Stimulated activated CD4-positive, alpha-beta T cell treated with anti-CD3 and anti-CD28 coated beads, Interleukin-4, amount 100 ng/mL, for 1 hour (primary cell): ENCODE data around the gene WDR48.
"Not testable (repeated sequence)": the region's sequence is repeated elsewhere in the genome, so short reads cannot be mapped to it uniquely, and the experiment has no call there.

Experiments used
- DNase-seq: peaks from one replicate; pipeline ENCODE4 v3.0.0-alpha.2; 2020

Gene WDR48

DNA sequence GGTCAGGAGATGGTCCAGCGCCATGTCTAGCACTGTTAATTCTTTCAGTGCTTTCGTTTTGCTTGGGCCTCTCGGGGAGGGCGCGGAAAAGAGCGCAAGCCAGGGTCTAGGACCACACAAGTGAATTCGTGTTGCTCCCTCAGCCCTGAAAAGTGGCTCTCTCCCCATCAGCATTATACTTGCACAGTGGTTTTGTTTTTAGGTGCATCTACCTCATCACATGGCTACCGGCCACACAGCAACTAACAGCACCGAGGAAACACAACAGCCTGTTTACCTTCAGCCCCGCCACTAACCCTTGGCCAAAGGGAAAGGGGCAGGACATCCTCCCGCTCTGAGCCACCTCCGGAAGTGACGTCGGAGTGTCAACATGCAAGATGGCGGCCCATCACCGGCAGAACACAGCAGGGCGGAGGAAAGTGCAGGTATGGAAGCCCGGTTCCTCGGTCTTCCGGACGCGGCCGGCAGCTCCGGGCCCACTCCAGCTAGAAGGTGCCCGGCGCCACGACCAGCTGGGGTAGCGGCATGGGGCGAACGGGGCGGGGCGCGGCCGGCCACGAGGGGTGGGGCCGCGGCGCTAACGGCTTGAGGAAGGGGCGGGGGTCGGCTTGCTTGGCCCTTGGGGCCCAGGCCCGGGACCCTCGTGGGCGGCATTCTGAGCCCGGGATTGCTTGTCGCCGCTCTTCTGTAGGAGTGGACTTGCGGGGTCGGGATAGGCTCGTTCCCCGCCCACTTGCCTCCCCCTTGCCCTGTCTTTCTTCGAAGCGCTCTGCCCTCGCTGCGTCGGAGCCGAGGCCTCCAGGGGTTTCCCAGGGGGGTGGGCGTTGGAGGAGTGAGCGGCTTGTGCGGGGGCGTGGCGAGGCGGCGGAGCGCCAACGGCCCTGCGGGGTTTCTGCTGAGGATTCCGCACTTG is at the start of gene WDR48, which contains the start of gene SCN11A:
Gene WDR48 (plus strand): TSS at position 368 of the 913 bp plus-strand sequence. CDS start 10 bp downstream, at position 378.
Gene SCN11A (minus strand): TSS at position 296 of the 913 bp plus-strand sequence. CDS start 101,582 bp downstream, outside the sequence.
- DNase-seq, result peak; percentile 90

DNA sequence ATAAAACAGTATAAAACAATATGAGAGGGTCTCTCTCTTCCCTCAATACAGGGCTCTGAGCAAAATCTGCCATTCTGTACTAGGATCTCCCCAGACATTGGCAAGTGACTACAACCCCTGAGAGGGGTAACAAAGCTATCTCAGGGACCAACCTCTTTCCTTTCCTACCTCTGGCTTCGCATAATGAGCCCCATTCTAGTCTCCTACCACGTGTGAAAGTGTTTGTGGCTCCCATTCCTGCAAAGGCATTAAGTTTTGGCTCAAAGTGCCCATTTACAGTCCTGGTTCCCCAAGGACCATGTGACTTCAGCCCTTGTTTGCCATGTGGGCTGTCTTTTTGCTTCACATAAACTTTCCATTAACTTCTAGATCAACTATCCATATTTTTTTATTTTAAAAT is 46.5 kb upstream of the WDR48 start:
- no peak for DNase-seq

DNA sequence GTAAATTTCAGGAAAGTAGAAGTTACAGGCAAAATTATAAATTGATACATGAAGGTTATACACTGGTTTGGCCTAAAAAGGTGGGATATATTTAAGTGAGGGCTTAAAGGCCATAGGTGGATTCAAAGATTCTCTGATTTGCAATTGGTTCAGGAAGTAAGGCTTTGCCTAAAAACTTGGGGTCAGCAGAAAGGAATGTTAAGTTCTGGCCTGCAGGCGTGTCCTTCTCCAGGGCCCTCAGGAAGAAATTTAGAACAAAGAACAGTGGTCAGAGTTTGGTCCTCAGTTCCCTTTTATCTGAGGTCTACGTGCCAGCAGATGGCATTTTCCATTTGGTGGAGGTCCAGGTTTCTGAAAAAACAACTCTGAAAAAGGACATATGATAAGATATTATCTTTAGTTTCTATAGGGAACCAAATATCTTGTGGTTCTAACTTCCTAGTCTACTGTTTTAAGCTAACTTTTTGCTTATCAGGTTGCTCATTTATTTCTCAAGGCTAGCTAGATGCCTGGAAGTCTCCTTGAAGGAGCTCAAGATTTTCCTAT is 40.6 kb upstream of the WDR48 start:
- DNase-seq, result no peak

DNA sequence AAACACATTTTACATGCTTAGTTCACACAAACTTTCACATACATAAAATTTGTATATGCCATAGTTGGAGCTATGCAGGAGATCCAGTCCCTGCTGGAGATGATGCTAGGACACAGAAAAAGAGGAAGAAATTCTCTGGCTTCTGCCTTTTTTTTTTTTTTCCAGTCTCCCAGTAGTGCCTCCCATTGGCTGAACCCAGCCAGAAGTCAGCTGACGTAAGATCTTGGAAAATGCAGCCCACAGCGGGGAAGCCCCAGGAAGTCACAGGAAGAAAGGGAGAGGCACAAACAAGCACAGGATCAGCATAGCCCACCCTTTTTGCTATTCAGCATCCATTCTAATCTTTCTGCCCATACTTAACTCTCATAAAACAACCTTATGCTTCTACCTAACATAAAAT is 38.5 kb upstream of the WDR48 start:
- no peak for DNase-seq

DNA sequence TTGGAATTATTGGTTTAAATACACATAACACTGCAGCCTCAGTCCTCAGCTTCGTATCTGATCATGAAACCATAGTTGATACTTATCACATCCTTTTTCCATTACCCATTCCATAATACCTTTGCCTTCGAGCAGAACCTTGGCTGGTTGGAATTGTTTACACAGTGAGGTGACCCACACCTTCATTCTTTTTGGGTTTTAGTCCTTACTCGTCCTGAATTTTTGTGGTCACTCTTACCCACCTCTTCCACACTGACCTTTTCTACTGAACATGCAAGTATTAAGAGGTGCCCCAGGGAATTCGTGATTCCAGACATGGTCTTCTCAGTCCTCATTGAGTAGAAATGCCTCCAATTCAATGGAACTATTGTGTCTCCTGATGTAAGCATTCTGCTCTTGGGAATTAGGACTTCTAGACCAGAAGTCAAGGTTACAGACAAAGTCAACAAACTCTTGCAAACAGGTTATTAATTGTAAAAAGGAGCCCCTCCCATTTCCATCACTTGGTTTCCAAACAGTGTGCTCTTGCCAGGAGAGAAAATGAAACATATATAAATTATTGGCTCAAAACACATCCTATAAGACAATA is 37.8 kb upstream of the WDR48 start:
- DNase-seq, result no peak

DNA sequence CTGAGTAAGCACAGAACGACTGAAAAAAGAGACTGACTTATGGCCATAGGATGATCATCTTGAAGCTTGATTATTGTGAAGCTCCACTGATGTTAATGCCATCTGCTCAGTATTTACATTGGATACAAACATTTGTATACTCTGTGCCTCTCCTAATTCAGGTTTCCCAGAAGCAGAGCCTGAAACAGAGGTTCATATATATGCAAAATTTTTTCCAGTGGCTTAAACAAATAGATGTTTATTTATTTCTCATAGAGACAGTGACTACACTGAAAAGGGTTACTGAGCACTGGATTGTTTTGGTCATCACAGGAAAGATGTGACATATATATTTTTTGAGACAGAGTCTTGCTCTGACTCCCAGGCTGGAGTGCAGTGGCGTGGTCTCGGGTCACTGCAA is 36.4 kb upstream of the WDR48 start:
- no peak for DNase-seq

DNA sequence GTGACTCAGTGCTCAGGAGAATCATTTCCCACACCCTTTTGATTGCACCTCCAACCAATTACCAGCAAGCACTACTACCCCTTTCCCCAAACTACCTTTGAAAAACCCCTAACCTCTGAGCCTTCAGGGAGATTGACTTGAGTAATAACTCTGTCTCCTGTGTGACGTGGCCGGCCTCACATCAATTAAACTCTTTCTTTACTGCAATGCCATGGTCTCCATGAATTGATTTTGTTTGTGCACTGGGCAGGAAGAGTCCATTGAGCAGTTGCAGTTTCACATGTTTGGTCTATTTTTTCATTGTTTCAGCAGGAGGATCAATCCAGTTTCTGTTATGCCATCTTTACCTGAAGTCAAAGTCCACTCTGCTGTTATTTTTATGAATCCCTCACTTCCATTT is 32.5 kb upstream of the WDR48 start:
- DNase-seq, result no peak

DNA sequence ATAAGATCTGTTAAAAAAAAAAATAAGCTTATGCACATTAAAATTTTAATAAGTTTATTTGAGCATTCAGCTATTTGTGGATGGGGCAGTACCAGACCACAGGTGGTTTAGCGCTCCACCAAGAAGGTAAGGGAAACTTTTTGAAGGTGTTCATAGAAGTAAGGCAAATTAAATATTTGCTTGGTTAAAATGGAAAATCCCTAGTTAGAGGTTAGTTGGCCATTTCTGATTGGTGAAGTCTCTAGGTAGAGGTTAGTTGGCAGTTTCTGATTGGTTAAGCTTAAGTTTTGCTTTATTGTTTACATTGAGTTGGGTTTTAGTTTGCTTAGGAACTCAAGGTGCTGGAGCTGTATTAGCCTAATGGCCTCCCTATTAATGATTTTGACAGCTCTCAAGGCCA is 30.8 kb upstream of the WDR48 start:
- no peak for DNase-seq

DNA sequence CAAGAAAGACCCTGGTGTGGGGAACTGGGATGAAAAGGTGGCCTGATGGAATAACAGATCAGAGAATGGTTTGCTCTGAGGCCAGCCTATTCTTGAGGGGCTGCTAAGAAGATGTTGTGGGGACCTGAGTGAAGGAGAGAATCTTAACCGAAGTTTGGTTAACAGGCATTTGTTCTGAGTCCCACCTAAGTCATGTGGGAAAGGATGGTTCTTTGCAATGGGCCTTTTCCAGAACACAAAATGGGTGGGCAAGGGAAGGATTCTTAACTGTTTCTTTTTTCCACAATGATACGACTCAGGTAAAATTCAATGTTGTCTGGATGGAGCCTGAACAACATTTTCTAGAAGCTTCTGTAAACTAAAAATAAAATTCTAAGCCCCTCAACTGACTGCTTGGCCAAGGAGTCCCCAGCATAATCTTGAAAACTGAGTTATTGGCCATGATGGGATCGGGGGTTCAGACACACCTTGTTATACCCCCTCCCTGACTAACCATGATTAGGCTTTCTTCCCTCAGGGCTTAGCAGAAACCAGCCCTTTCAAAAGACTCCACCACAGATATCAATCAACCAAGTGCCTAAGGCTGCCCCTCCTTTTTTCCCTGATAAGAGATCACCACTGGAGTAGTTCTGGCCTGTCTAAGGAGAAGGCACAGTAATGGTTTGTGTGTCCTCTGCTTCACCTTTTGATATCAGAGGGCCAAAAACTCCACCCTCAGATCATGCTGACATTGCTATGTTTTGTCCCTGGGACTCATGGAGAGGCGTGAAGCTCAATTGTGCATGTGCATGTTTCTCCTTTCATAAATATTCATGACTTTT is 30.1 kb upstream of the WDR48 start:
- DNase-seq, result no peak

DNA sequence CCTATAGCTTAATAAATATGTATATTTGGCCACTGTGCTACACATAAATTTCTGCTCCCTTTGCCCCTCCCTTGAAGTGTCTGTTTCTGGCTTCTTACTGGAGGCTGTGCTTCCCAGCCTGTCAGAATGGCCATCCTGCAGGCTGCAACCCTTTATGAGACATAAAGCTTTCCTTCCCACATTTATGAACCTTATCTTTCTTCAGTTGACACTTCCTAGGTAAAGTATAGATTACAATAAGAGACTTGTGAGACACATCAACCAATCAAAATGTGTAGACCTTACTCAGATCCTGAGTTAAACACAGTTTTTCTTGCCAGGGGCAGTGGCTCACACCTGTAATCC is 29.6 kb upstream of the WDR48 start:
- no peak for DNase-seq

DNA sequence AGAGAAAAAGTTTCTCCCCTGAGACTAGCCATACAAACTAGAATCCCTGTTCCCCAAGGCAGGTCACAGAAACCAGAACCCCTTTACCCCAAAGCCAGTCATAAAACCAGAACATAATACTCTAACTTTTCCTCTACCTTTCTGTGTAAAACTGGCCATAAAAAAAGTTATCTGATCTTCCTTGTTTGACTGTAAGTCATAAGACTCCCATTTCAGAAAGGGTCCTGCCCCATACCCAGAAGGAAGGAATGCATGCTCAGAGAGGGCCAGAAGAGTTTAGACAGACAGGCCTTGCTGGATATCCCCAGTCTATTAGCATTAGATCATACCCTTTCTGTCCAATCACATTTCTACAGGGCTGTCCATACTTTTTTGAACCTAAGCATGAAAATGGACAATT is 27.3 kb upstream of the WDR48 start:
- no peak for DNase-seq

DNA sequence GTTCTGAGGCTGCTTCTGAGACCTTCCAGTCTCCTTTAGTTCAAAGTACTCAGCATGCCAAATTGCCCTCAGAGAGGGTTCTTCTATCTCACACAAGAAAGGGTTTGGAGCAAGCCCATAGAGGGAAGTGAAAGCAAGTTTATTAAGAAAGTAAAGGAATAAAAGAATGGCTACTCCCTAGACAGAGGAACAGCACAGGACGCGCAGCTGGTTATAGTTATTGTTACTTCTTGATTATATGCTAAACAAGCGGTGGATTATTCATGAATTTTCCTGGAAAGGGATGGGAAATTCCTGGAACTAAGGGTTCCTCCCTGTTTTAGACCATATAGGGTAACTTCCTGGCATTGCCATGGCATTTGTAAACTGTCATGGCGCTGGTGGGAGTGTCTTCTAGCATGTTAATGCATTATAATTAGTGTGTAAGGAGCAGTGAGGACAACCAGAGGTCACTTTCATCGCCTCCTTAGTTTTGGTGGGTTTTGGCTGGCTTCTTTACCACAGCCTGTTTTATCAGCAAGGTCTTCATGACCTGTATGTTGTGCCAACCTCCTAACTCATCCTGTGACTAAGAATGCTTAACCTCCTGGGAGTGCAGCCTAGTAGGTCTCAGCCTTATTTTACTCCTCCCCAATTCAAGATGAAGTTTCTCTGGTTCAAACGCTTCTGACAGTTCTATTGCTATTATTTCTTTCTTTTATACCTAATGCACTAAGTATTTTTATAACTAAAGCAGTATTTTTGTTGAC is 26.4 kb upstream of the WDR48 start:
- DNase-seq, result no peak

DNA sequence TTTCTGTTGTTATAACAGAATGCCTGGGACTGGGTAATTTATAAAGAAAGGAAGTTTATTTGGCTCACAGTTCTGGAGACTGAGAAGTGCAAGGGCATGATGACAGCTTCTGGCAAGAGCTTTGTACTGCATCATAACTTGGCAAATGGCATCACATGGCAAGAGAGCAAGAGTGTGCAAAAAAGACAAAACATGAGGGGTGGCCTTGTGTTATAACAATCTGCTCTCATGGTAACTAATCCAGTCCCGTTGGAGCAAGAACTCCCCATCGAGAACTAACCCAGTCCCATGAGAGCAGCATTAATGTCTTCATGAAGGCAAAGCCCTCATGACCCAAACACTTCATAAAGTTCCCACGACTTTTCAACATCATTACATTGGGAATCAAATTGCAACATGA is 23.3 kb upstream of the WDR48 start:
- DNase-seq, result no peak

DNA sequence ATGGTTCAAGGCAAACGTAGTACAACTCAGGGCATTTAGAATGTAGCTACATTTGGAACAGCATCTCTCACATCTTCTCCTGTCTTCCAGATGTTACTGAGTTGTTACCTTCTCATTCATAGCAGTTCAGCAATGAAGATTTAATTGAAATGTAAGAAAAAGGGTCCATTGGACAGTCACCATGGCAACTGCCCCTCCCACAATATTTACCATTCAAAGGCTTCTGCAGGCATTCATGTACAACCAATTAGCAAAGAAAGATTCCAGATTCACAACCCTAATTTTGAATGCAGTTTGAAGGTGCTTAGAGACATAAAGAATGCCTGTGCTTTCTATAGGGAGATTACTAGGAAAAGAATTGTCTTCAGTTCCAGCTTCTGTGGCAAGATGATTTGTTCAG is 22.3 kb upstream of the WDR48 start:
- DNase-seq, result no peak

DNA sequence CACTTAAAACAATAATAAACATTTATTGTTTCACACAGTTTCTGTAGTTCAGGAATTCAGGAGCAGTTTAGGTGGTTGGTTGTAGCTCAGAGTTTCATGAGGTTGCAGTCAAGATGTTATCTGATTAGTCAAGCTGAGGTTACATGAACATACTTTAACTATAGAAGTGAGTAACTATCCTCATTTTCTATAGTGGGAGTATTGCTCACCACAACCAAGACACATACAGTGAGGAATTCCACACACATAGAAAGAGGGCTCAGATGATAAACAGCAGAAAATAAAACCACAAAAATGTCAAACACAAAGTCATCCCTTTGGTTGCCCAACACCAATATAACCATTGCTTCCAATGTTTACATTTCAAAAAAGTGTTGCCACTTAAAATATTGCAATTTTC is 13.7 kb upstream of the WDR48 start:
- DNase-seq, result no peak

DNA sequence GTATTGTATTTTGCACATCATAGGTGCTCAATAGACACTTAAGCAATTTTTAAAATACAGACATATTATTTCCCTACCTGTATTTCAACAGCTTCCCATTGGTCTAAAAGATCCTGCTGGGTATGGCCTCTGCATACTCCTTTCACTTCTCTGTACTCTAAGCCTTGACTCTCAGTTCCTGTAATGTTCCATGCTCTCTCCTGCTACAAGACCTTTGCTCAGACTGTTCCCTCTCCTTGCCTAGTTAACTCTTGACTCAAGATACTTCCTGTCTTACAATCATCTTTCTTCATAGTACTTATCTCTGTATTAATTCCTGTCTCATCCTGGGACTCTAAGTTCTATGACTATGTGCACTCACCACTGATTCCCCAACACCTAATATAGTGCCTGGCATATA is 1.8 kb upstream of the WDR48 start:
- no peak for DNase-seq

DNA sequence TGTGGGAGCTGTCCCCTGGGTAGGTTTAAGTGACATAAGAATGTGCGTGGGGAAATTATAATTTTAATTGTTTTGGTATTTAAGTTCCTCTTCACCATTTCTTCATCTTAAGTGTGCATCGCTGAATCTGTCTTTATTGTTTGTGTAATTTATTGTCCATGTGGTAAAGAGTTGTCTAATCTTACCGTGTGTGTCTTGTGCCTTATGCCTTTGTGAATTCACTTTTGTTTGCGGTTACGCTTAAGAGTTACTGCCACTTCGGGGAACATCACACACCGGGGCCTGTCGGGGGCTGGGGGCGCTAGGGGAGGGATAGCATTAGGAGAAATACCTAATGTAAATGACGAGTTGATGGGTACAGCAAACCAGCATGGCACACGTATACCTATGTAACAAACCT is 767 bp downstream of the WDR48 start:
- DNase-seq, result no peak

DNA sequence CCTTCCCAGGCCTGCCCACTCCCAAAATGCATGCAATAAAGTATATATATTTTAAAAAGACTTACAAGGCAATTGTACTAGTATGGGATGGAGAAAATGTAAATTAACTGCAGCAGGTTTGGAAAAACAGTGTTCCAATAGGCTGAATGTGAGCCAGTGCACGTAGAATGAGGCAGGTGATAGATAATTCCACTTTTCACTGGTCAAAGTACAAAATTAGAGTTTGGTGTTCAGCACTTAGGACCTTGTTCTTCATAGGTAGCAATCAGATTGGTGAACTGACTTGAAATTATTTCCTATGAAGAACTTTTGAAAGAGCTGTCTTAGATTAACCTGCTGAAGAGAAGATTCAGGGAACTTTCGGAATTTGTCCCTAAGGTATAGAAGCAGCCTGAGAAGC is 1.9 kb downstream of the WDR48 start:
- DNase-seq, result no peak

DNA sequence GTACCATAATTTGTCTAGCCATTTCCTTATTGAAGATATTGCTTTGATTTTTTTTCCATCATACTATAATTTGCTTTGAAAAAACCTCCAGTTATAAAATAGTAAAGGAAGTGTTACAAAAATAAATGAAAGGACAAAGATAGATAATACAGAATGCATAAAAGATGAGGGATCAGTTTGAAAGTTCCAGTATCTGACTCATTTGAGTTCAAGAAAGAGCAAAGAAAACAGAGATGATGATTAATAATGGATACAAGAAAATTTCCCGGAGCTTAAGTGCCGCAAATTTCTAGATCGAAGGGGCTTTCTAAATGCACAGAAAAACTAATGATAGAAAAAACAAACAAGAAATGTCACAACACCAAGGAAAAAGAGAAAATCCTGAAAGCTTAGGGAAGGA is 4.3 kb downstream of the WDR48 start:
- DNase-seq, result no peak

DNA sequence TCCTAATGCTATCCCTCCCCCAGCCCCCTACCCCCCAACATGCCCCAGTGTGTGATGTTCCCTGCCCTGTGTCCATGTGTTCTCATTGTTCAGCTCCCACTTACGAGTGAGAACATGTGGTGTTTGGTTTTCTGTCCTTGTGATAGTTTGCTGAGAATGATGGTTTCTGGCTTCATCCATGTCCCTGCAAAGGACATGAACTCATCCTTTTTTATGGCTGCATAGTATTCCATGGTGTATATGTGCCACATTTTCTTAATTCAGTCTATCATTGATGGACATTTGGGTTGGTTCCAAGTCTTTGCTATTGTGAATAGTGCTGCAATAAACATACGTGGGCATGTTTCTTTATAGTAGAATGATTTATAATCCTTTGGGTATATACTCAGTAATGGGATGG is 9.4 kb downstream of the WDR48 start:
- not testable (repeated sequence) for DNase-seq

DNA sequence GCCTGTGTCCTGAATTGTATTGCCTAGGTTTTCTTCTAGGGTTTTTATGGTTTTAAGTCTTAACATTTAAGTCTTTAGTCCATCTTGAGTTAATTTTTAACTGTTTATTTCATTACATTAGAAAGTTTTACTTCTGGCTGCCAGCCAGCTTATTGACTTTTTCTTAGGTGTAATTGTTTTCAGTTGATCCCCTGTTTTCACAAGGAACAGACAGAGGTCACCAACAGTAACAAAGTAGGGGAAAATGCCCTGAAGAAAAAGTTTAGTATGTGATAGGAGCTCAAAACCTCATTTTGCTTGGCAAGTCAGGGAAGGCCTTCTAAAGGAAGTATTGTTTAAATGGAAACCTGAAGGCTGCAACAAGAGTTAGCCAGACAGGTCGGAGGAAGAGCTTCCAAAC is 10.4 kb downstream of the WDR48 start:
- DNase-seq, result no peak

DNA sequence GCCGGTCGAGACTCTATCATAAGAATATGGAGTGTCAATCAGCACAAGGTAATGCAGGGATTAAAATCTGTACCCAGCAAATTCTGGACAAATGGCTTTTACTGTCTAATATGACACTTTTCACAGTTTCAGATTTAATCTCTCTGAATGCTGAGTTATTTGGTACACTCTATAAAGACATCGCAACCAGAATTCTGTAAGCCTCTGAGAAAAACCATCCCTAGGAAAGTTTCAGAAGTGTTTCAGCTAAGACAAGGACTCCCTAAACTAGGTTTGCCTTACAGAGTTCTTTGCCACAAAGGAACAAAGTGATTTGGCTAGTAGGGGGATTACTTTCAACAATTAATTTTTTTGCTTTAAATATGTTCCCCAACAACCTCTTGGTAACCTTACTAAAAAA is 11.3 kb downstream of the WDR48 start:
- DNase-seq, result no peak

DNA sequence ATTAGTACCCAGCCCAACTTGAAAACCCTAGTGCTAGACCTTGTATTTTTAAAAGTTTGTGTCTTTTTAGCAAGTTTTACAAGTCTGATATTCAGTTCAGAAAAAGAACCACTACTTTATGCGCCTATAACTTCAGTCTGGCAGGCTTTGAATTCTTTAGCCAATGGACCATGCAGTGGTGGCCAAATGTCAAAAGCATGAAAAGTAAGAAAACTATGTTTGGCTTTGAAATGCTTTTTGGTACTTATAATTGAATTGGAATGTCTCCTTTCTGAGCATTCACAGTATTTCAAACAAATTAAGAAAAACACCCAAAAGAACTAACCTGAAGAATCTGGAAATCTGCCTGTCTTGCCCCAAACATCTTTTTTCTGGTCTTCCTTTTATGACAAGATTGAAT is 12.8 kb downstream of the WDR48 start:
- DNase-seq, result no peak
